ENCODE data around the gene DDI1.

DDI1 gene

DNA sequence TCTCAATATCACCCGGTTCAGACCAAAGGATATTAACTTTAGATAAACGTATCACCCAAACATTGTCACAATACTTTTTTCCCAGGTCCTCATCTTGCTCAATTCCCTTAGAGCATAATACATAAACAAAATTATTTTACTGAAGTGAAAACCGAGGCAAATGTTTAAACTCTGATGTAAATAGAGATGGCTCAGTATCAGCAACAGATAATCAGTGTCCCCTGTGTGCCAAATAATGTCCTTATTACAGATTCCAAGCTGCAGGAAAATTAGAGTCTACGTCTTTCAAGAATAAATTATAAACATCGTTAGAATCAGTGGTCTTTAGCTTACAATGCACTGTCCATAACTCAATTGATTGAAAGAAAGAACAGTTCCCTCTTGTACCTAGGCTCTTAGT lies 50.2 kb downstream of the DDI1 start:
- no peak for DNase-seq
